Suprapubic skin (tissue), 4 donors: ENCODE results near the gene HAGH. TPM values are rescaled to one million over a fixed set of nuclear protein-coding genes. Genes with fewer than 3 reads are reported as not detected.
A peak's percentile ranks its signal among the peaks of the same experiment; 100 is the strongest.

ENCODE experiments used
- DNase-seq, 2 donors: peaks; one replicate each; pipeline ENCODE4 v3.0.0-alpha.2; 2019; ENCODE audit warnings: low spot score in 2 of 2
- H3K27ac ChIP-seq: fragments of 200-600 bp; sonication (generic); one replicate; pipeline ENCODE4 v1.5.1; 2019
- H3K27me3 ChIP-seq: fragments of 200-600 bp; sonication (generic); one replicate; pipeline ENCODE4 v1.5.1; 2019
- H3K36me3 ChIP-seq: fragments of 200-600 bp; sonication (generic); one replicate; pipeline ENCODE4 v1.5.1; 2019
- H3K4me1 ChIP-seq: fragments of 200-600 bp; sonication (generic); one replicate; pipeline ENCODE4 v1.5.1; 2019
- H3K4me3 ChIP-seq: fragments of 200-600 bp; sonication (generic); one replicate; pipeline ENCODE4 v1.5.1; 2019; ENCODE audit warnings: mild to moderate bottlenecking
- H3K9me3 ChIP-seq: fragments of 200-600 bp; sonication (generic); one replicate; pipeline ENCODE4 v1.5.1; 2019
- EP300 ChIP-seq: sonication (generic); formaldehyde crosslinking; IDR thresholded peaks from one replicate; pipeline ENCODE4 v1.6.1; 2017; ENCODE audit warnings: antibody characterized with exemption
- POLR2A ChIP-seq, 2 donors: fragments of 450-650 bp; IDR thresholded peaks; one replicate each; pipeline ENCODE4 v1.6.1; 2017; ENCODE audit warnings: antibody characterized with exemption in 2 of 2, mild to moderate bottlenecking in 2 of 2, moderate library complexity in 2 of 2
- POLR2AphosphoS5 ChIP-seq, 3 donors: sonication (generic); formaldehyde crosslinking; IDR thresholded peaks; one replicate each; pipeline ENCODE4 v1.6.1; 2017; ENCODE audit warnings: antibody characterized with exemption in 3 of 3
- WGBS: methylation state at CpG from one replicate; pipeline ENCODE4 v1.1.5; 2018; 5-methylcytosine and 5-hydroxymethylcytosine counted together
- total RNA-seq, 4 donors: library from RNA; depleted of rRNA; stranded (reverse); fragments of >200 nt; gene quantifications; one replicate each; pipeline ENCODE4 v1.1.0, GENCODE V29; 2016
- TF ChIP-seq, protein P1 (sequence below), 2 donors: fragments of 200-600 bp in 1 of 2; fragments of 450-650 bp in 1 of 2; sonication (generic) in 1 of 2; IDR thresholded peaks; one replicate each; pipeline ENCODE4 v1.5.1; 2016 to 2019; ENCODE audit warnings: antibody characterized with exemption in 2 of 2, mild to moderate bottlenecking in 1 of 2, moderate library complexity in 1 of 2

Gene HAGH
- total RNA-seq, 4 donors from 2014 or later: 49.8 to 66.6 (median 51.9) TPM

DNA sequence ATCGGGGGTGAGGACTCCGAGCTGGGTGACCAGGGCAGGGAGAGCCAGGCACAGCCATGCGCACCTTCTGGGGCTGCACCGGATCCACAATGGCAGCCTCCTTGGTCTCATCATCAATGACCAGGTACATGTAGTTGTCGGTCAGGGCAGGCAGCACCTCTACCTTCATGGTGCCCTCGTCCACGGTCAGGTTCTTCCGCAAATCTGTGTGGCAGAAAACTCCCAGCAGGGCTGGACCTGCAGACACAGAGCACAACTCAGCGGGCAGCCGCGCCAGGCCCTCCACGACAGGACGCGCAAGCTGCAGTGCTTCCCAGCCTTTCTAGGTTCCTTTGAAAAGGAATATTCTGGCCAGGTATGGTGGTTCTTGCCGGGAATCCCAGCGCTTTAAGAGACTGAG is 3.8 kb downstream of the HAGH start:
- peaks cover 19% of the 10 kb centered on the region for H3K4me1 ChIP-seq
- no peak overlapping the region for H3K27ac ChIP-seq
- DNase-seq: no peak
- peaks cover 46% of the 10 kb centered on the region for H3K36me3 ChIP-seq
- H3K27me3 ChIP-seq: no peaks in the 10 kb centered on the region
- no peaks in the 10 kb centered on the region for H3K9me3 ChIP-seq
- WGBS: 94% methylated on average over 16 of the region's 16 CpGs
- no peak overlapping the region for H3K4me3 ChIP-seq
- TF ChIP-seq, protein P1, sequence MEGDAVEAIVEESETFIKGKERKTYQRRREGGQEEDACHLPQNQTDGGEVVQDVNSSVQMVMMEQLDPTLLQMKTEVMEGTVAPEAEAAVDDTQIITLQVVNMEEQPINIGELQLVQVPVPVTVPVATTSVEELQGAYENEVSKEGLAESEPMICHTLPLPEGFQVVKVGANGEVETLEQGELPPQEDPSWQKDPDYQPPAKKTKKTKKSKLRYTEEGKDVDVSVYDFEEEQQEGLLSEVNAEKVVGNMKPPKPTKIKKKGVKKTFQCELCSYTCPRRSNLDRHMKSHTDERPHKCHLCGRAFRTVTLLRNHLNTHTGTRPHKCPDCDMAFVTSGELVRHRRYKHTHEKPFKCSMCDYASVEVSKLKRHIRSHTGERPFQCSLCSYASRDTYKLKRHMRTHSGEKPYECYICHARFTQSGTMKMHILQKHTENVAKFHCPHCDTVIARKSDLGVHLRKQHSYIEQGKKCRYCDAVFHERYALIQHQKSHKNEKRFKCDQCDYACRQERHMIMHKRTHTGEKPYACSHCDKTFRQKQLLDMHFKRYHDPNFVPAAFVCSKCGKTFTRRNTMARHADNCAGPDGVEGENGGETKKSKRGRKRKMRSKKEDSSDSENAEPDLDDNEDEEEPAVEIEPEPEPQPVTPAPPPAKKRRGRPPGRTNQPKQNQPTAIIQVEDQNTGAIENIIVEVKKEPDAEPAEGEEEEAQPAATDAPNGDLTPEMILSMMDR (IDR thresholded peaks at IDR 0.05): no peak
- TF ChIP-seq POLR2AphosphoS5 (IDR thresholded peaks at IDR 0.05) (no peak), POLR2A (IDR thresholded peaks at IDR 0.05) (no peak), EP300 (no peak)

DNA sequence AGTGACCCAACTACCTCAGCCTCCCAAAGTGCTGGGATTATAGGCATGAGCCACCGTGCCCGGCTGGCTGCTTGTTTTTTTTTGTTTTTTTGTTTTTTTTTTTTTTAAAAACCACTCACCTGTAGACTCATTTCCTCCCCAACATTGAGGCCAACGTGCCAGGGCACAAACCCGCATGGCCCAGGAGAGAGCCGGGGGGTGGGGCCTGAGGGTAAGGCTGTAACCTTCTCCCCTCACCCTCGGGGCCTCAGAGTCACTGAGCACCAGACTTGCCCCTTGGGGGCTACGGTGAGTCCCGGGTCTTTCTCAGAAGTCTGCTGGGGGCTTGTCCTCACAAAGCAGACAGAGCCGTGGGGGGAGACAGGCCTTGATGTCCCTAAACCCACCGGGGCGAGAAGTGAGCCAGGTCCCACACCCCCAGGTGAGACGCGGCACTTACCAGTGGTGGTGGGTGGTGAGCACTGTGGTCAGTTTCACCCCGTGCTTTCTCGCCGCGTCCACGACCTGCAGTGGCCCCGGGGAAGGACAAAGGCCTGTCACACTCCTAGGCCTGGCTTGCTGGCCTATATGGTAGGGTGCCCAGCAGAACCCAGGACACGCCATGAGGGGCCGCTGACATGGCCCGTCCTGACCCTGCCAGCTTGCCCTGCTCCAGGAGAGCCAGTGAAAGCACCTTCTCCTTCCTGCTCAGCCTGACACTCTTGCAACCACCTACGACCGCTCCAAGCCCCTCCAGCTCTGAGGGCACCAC is 4.6 kb downstream of the HAGH start:
- TF ChIP-seq, protein P1 (IDR thresholded peaks at IDR 0.05): no peak
- TF ChIP-seq POLR2AphosphoS5 (IDR thresholded peaks at IDR 0.05) (no peak), POLR2A (IDR thresholded peaks at IDR 0.05) (no peak), EP300 (no peak)
- peaks cover 54% of the 10 kb centered on the region for H3K36me3 ChIP-seq
- H3K27me3 ChIP-seq: no peaks in the 10 kb centered on the region
- H3K4me1 ChIP-seq: peaks cover 13% of the 10 kb centered on the region
- no peak for DNase-seq
- 87% methylated on average over 13 of the region's 24 CpGs for WGBS
- H3K27ac ChIP-seq: no peak overlapping the region
- no peak overlapping the region for H3K4me3 ChIP-seq
- no peaks in the 10 kb centered on the region for H3K9me3 ChIP-seq

DNA sequence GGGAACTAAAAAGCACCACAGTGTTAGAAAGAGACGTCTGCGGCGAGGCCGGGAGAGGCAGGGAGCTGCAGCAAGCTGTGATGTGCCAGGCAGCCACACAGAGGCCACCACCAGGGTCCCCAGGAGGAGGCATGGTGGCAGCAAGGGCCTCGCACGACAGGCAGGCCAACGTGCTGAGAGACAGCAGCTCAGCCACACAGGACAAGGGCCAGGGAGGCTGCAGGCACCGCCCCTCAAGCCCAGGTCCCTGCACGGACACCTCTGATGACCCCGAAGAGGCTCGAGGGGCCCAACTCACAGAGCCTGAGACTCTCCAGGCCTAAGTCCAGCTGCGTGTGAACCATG is 5.7 kb downstream of the HAGH start:
- DNase-seq: no peak
- Histone ChIP-seq H3K36me3 (peaks cover 65% of the 10 kb centered on the region), H3K27me3 (no peaks in the 10 kb centered on the region), H3K27ac (no peak overlapping the region), H3K9me3 (no peaks in the 10 kb centered on the region), H3K4me1 (peaks cover 13% of the 10 kb centered on the region), H3K4me3 (no peak overlapping the region)
- TF ChIP-seq POLR2A (IDR thresholded peaks at IDR 0.05) (no peak), EP300 (no peak), POLR2AphosphoS5 (IDR thresholded peaks at IDR 0.05) (no peak)
- TF ChIP-seq, protein P1 (IDR thresholded peaks at IDR 0.05): no peak
- 97% methylated on average over 11 of the region's 12 CpGs for WGBS

DNA sequence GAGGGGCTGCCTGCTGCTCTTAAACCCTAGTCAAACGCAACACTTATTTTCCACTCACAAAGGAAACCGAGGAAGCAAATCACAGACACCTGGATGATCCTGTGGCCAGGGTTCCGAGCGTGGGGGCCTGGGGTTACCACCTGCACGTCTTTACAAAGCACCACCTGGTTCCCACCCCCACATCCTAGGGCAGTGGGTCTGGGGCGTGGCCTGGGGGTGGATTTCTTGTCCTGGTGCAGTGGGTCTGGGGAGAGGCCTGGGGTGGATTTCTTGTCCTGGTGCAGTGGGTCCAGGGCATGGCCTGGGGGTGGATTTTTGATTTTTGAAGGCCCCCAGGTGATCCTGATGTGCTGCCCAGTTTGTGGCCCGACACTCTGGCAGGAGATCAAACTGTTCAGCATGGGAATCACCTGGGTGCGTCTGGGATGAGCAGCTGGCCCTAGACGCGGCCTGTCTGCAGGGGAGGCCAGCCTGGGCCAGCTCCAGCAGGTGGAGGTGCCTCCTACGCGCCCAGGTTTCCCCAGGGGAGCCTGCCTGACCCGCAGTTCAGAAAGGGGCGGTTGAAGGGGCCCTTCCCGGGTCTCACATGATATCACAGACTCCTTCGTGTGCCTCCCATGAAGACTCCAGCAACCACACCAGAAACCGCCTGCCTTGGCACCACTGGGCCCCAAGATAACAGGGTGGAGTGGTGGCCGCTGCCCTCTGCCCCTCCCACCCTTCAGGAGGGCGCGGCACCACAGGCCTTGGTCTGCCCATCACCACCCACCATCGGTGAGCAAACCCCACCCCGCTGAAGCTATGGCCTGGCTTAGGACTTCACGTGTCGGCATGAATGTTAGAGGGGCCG is 6.3 kb downstream of the HAGH start:
- DNase-seq: peak in 1 of 2 donors; percentile 56
- Histone ChIP-seq H3K36me3 (peaks cover 69% of the 10 kb centered on the region), H3K9me3 (no peaks in the 10 kb centered on the region), H3K27me3 (no peaks in the 10 kb centered on the region), H3K4me3 (no peak overlapping the region), H3K4me1 (peaks cover 7% of the 10 kb centered on the region), H3K27ac (no peak overlapping the region)
- no peak for TF ChIP-seq POLR2AphosphoS5 (IDR thresholded peaks at IDR 0.05)
- TF ChIP-seq, protein P1 (IDR thresholded peaks at IDR 0.05): no peak
- TF ChIP-seq POLR2A (IDR thresholded peaks at IDR 0.05): no peak
- TF ChIP-seq EP300: no peak
- 94% methylated on average over 8 of the region's 25 CpGs for WGBS

DNA sequence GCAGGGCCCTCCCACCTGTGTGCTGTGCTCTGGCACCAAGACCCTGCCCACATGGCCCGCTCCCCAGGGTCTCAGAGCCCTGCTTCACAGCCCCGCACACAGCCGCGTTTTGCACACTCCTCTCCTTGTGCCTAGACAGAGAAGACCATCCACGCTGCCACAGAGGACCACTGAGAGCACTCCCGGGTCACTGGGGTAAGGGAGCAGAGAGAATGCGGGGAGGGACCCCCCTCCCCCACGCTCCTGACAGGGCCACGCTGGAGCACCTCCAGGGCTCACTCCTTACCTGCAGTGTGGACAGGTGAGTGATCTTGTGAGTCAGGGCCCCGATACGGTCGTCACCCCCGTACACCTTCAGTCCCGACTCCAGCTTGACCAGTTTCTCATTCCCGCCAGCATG is 7.0 kb downstream of the HAGH start:
- H3K36me3 ChIP-seq: peaks cover 72% of the 10 kb centered on the region
- 90% methylated on average over 10 of the region's 15 CpGs for WGBS

More for the DNA sequence above, 7.0 kb downstream of the HAGH start:
- no peak overlapping the region for H3K4me3 ChIP-seq
- no peak for TF ChIP-seq EP300
- TF ChIP-seq, protein P1 (IDR thresholded peaks at IDR 0.05): no peak
- no peak for TF ChIP-seq POLR2A (IDR thresholded peaks at IDR 0.05)
- TF ChIP-seq POLR2AphosphoS5 (IDR thresholded peaks at IDR 0.05): no peak
- peak in 1 of 2 donors; percentile 46 for DNase-seq
- no peak overlapping the region for H3K27ac ChIP-seq
- H3K4me1 ChIP-seq: no peaks in the 10 kb centered on the region
- no peaks in the 10 kb centered on the region for H3K27me3 ChIP-seq
- no peaks in the 10 kb centered on the region for H3K9me3 ChIP-seq
